ENCODE results near the gene FTMT. TPM values are rescaled to one million over a fixed set of nuclear protein-coding genes. Genes with fewer than 3 reads are reported as not detected.

The FTMT gene
- total RNA-seq, 1 donor from 2014 or later, result not detected

DNA sequence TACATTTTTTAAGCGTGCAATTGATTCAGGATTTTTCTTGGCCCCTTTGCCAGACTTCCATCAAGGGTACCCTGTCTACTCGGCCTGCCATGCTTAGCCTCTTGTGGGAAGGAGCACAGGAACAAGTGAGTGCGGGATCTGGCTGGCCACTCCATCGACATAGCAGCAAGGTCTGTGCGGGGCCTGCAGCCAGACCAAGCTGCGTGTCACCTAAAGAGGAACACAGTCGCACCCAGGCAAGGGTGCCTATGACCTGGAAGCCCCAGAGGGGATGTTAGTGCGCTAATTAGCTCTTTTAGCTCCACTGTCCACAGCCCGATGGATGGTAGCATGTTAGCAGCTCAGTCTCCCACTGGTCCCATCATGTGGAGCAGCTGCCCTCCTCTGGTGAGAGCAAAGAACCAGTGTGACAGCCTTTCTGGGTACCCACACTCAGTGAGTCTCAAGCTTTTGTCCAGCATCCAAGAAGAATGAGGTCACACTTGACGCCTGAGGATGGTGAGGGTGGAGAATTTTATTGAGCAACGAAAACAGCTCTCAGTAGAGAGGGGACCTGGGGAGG, 38.7 kb downstream of the FTMT start:
- Mint-ChIP-seq H3K4me3 (no peak overlapping the region), H3K4me1 (no peaks in the 10 kb centered on the region), H3K9me3 (peaks cover 5% of the 10 kb centered on the region), H3K36me3 (no peaks in the 10 kb centered on the region), H3K27me3 (ENCODE audit: low read depth) (peaks cover 14% of the 10 kb centered on the region), H3K27ac (no peak overlapping the region)
- TF ChIP-seq, protein P1, sequence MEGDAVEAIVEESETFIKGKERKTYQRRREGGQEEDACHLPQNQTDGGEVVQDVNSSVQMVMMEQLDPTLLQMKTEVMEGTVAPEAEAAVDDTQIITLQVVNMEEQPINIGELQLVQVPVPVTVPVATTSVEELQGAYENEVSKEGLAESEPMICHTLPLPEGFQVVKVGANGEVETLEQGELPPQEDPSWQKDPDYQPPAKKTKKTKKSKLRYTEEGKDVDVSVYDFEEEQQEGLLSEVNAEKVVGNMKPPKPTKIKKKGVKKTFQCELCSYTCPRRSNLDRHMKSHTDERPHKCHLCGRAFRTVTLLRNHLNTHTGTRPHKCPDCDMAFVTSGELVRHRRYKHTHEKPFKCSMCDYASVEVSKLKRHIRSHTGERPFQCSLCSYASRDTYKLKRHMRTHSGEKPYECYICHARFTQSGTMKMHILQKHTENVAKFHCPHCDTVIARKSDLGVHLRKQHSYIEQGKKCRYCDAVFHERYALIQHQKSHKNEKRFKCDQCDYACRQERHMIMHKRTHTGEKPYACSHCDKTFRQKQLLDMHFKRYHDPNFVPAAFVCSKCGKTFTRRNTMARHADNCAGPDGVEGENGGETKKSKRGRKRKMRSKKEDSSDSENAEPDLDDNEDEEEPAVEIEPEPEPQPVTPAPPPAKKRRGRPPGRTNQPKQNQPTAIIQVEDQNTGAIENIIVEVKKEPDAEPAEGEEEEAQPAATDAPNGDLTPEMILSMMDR (IDR thresholded peaks at IDR 0.05; ENCODE audit: unreplicated experiment), result no peak
- no peak for DNase-seq (ENCODE audit: low spot score in 2 of 2, unreplicated experiment in 2 of 2)

DNA sequence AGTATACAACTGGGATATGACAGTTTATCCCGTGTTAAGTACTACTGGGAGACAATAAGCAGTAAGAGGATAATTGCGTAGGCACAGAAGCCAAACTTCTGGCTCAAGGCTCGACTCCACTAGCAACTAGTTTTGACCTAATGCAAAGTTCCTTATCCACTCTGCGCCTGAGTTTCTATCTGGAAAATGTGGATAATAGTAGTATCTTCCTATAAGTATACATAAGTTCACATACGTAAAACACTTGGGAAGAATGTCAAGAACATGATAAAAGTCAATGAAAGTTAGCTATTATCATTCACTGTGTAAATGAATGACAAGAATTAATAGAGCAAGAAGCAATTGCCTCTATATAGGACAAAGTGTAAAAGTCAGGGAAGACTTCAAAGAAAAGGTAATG, 45.7 kb downstream of the FTMT start:
- no peaks in the 10 kb centered on the region for H3K4me1 Mint-ChIP-seq
- no peak overlapping the region for H3K4me3 Mint-ChIP-seq
- TF ChIP-seq, protein P1 (IDR thresholded peaks at IDR 0.05; ENCODE audit: unreplicated experiment), result no peak
- peaks cover 11% of the 10 kb centered on the region for H3K27me3 Mint-ChIP-seq (ENCODE audit: low read depth)
- no peak for DNase-seq (ENCODE audit: low spot score in 2 of 2, unreplicated experiment in 2 of 2)
- no peaks in the 10 kb centered on the region for H3K36me3 Mint-ChIP-seq
- H3K27ac Mint-ChIP-seq, result no peak overlapping the region
- H3K9me3 Mint-ChIP-seq, result no peaks in the 10 kb centered on the region

DNA sequence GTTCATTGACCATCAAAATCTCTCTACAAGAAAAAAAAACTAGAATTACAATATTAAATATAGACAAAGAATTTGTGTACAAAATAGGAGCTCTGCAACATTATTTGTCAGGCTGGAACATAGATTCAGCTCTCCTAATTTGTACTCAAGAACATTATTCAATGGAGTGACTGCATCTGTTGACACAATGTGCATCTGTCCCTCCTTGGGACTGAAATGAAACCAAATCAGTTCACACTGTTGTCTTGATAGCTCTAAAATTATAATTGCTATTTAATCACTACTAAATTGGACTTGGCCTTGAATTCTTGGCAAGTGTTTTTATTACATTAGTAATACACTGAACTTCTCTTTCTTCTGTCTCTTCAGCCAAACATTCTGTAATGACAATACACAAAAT, 47.7 kb downstream of the FTMT start:
- Mint-ChIP-seq H3K9me3 (no peaks in the 10 kb centered on the region), H3K4me1 (no peaks in the 10 kb centered on the region), H3K4me3 (no peak overlapping the region), H3K36me3 (no peaks in the 10 kb centered on the region), H3K27me3 (ENCODE audit: low read depth) (peaks cover 5% of the 10 kb centered on the region), H3K27ac (no peak overlapping the region)
- TF ChIP-seq, protein P1 (IDR thresholded peaks at IDR 0.05; ENCODE audit: unreplicated experiment), result no peak
- no peak for DNase-seq (ENCODE audit: low spot score in 2 of 2, unreplicated experiment in 2 of 2)

Other genes starting within 250 kb of the FTMT start
- gene SRFBP1, start 110.1 kb downstream of the FTMT start, total RNA-seq, result 12.9 to 13.1 TPM (median 13.1 TPM) in 3 replicates
- gene LOX, start 226.4 kb downstream of the FTMT start, total RNA-seq, result 16.3 to 17.4 TPM (median 16.9 TPM) in 3 replicates